ENCODE results near the gene HERPUD2. TPM values are rescaled to one million over a fixed set of nuclear protein-coding genes. Genes with fewer than 3 reads are reported as not detected.
"Not testable (repeated sequence)": the region's sequence is repeated elsewhere in the genome, so short reads cannot be mapped to it uniquely, and the experiment has no call there.

Gene HERPUD2
- polyA plus RNA-seq, 1 of the 3 experiments (the other 2 are of a cell fraction): 39.2 TPM

GRCh38 chr7:35588647-35589046, 106.3 kb downstream of the HERPUD2 start (continued):
- TF ChIP-seq MAX (IDR thresholded peaks at IDR 0.05; ENCODE audit: low read depth) (no peak), EP300 (IDR thresholded peaks at IDR 0.05; ENCODE audit: borderline replicate concordance in 1 of 2, low read depth in 1 of 2, low read length in 1 of 2) (no peak)

GRCh38 chr7:35584990-35585389, 109.9 kb downstream of the HERPUD2 start:
- Histone ChIP-seq H3K4me3 (ENCODE audit: low read depth in 2 of 2, low read length in 1 of 2) (no peak overlapping the region), H3K4me1 (ENCODE audit: control insufficient read depth in 1 of 2, insufficient read depth in 2 of 2, low read depth in 1 of 2, low read length in 1 of 2) (peaks cover 0 to 8% of the 10 kb centered on the region in 2 experiments; a peak in 2 of 4 replicates), H3F3A (replicated peaks; ENCODE audit: insufficient read depth) (no peaks in the 10 kb centered on the region), H4K20me1 (ENCODE audit: insufficient read depth) (no peaks in the 10 kb centered on the region), H3K9me2 (no peaks in the 10 kb centered on the region), H3K9ac (no peak overlapping the region), H2AFZ (ENCODE audit: low read depth) (no peak overlapping the region), H3K27me3 (ENCODE audit: insufficient read depth) (no peaks in the 10 kb centered on the region), H3K9me3 (no peaks in the 10 kb centered on the region), H3K79me2 (ENCODE audit: insufficient read depth) (no peaks in the 10 kb centered on the region), H3K36me3 (replicated peaks in 1 of 2; ENCODE audit: control insufficient read depth in 1 of 2, insufficient read depth in 2 of 2, low read length in 1 of 2) (no peaks in the 10 kb centered on the region), H3K4me2 (no peak overlapping the region), H3K27ac (ENCODE audit: low read depth in 2 of 2, low read length in 1 of 2) (no peak overlapping the region)
- ChIA-PET CTCF (interaction anchor here (3.1 to 4.4 kb wide), 2 partner anchors 10 to 39 kb away, joined by 15 to 27 read pairs; no protein-coding TSS in a partner anchor), POLR2A (no interaction called here)
- TF ChIP-seq FOXJ3 (CRISPR knock-in tag; IDR thresholded peaks at IDR 0.05): no peak
- no peak for TF ChIP-seq NRF1 (IDR thresholded peaks at IDR 0.05; ENCODE audit: low read depth, low read length)
- no peak for TF ChIP-seq TCF12 (IDR thresholded peaks at IDR 0.05)
- TF ChIP-seq NFIC (IDR thresholded peaks at IDR 0.05; ENCODE audit: borderline replicate concordance): no peak
- TF ChIP-seq USF2 (IDR thresholded peaks at IDR 0.05; ENCODE audit: borderline replicate concordance, low read depth, low read length): no peak
- no peak for TF ChIP-seq EP300 (IDR thresholded peaks at IDR 0.05; ENCODE audit: borderline replicate concordance in 1 of 2, low read depth in 1 of 2, low read length in 1 of 2)
- no peak for TF ChIP-seq EZH2phosphoT487 (IDR thresholded peaks at IDR 0.05; ENCODE audit: borderline replicate concordance, low read depth)
- no peak for TF ChIP-seq FOSL2 (IDR thresholded peaks at IDR 0.05; ENCODE audit: borderline replicate concordance, low read depth)
- TF ChIP-seq FOXM1 (IDR thresholded peaks at IDR 0.05; ENCODE audit: low read depth): no peak
- no peak for TF ChIP-seq ELF1 (IDR thresholded peaks at IDR 0.05)
- no peak for TF ChIP-seq GABPA (IDR thresholded peaks at IDR 0.05; ENCODE audit: low read depth)
- no peak for TF ChIP-seq JUND (IDR thresholded peaks at IDR 0.05)
- TF ChIP-seq TAF1 (IDR thresholded peaks at IDR 0.05; ENCODE audit: borderline replicate concordance, low read depth, low read length): no peak
- TF ChIP-seq SMC3 (IDR thresholded peaks at IDR 0.05; ENCODE audit: low read depth, low read length): no peak
- no peak for TF ChIP-seq RXRA (IDR thresholded peaks at IDR 0.05; ENCODE audit: borderline replicate concordance, low read depth)
- TF ChIP-seq CHD2 (IDR thresholded peaks at IDR 0.05; ENCODE audit: low read length, partially characterized antibody): no peak
- TF ChIP-seq MXI1 (IDR thresholded peaks at IDR 0.05; ENCODE audit: low read depth, low read length): no peak
- TF ChIP-seq MAX (IDR thresholded peaks at IDR 0.05; ENCODE audit: low read depth): no peak
- TF ChIP-seq REST (IDR thresholded peaks at IDR 0.05; ENCODE audit: low read depth, low read length): no peak
- no peak for DNase-seq
- 73% methylated on average over 2 of the region's 2 CpGs for WGBS (ENCODE audit: low lambda C conversion rate)

GRCh38 chr7:35584533-35584932, 110.4 kb downstream of the HERPUD2 start:
- H3K79me2 ChIP-seq (ENCODE audit: insufficient read depth); H3F3A ChIP-seq (replicated peaks; ENCODE audit: insufficient read depth); H3K36me3 ChIP-seq (replicated peaks in 1 of 2; ENCODE audit: control insufficient read depth in 1 of 2, insufficient read depth in 2 of 2, low read length in 1 of 2); H2AFZ ChIP-seq (ENCODE audit: low read depth); H3K9ac ChIP-seq; H3K4me1 ChIP-seq (ENCODE audit: control insufficient read depth in 1 of 2, insufficient read depth in 2 of 2, low read depth in 1 of 2, low read length in 1 of 2); H3K27ac ChIP-seq (ENCODE audit: low read depth in 2 of 2, low read length in 1 of 2); H4K20me1 ChIP-seq (ENCODE audit: insufficient read depth); DNase-seq; H3K9me2 ChIP-seq; H3K27me3 ChIP-seq (ENCODE audit: insufficient read depth); H3K4me2 ChIP-seq; H3K4me3 ChIP-seq (ENCODE audit: low read depth in 2 of 2, low read length in 1 of 2); H3K9me3 ChIP-seq; POLR2A ChIA-PET: not testable (repeated sequence)
- 52% methylated on average over 3 of the region's 3 CpGs for WGBS (ENCODE audit: low lambda C conversion rate)
- CTCF ChIA-PET: interaction anchor here (3.1 to 4.4 kb wide), 2 partner anchors 10 to 40 kb away, joined by 15 to 27 read pairs; no protein-coding TSS in a partner anchor
